CD14-positive monocyte (primary cell): ENCODE measurements around the gene OAF. TPM values are rescaled to one million over a fixed set of nuclear protein-coding genes. Genes with fewer than 3 reads are reported as not detected.

Experiments
- DNase-seq, 3 donors: peaks; one replicate each; pipeline ENCODE4 v3.0.0-alpha.2; 2011 to 2022
- H2AFZ ChIP-seq: 2 replicates; pipeline ENCODE4 v1.6.0; 2012; ENCODE audit warnings: mild to moderate bottlenecking, low read depth, low read length, inconsistent platforms; ENCODE audit not compliant: insufficient read depth, poor library complexity, severe bottlenecking
- H3K27ac ChIP-seq, 2 donors: 1 replicate in 1 of 2; 2 replicates in 1 of 2; pipeline ENCODE4 v1.5.1; 2012 to 2013; ENCODE audit warnings: low read length in 2 of 2, control low read depth in 1 of 2, inconsistent platforms in 1 of 2, low read depth in 1 of 2, mild to moderate bottlenecking in 1 of 2
- H3K27me3 ChIP-seq, 2 donors: one replicate each; pipeline versions ENCODE4 v1.6.0 to v1.6.1; 2011 to 2013; ENCODE audit warnings: low read length in 2 of 2; ENCODE audit not compliant: control insufficient read depth in 2 of 2, insufficient read depth in 2 of 2
- H3K36me3 ChIP-seq, 2 donors: replicated peaks in 1 of 2; 1 replicate in 1 of 2; 2 replicates in 1 of 2; pipeline versions ENCODE4 v1.5.1 to v1.6.1; 2012 to 2013; ENCODE audit warnings: low read length in 2 of 2, control low read depth in 1 of 2, inconsistent platforms in 1 of 2, mild to moderate bottlenecking in 1 of 2; ENCODE audit not compliant: insufficient read depth in 2 of 2, control insufficient read depth in 1 of 2
- H3K4me1 ChIP-seq, 2 donors: 1 replicate in 1 of 2; 2 replicates in 1 of 2; pipeline versions ENCODE4 v1.5.1 to v1.6.1; 2012 to 2013; ENCODE audit warnings: low read length in 2 of 2, control low read depth in 1 of 2, inconsistent platforms in 1 of 2, mild to moderate bottlenecking in 1 of 2, moderate library complexity in 1 of 2; ENCODE audit not compliant: insufficient read depth in 2 of 2, control insufficient read depth in 1 of 2
- H3K4me2 ChIP-seq: replicated peaks from 2 replicates; pipeline ENCODE3; 2012; ENCODE audit warnings: low read length, moderate library complexity, mild to moderate bottlenecking; ENCODE audit not compliant: poor library complexity, severe bottlenecking; ENCODE audit errors: extremely low read depth
- H3K4me3 ChIP-seq, 3 experiments: fragments of 200-600 bp in 1 of 3; sonication (generic) in 1 of 3; replicated peaks in 1 of 3; 1 replicate in 2 of 3; 2 replicates in 1 of 3; pipeline ENCODE4 v1.5.1; 2011 to 2013; ENCODE audit warnings: low read length in 3 of 3, mild to moderate bottlenecking in 3 of 3, control low read depth in 2 of 3, low read depth in 2 of 3, inconsistent platforms in 1 of 3, moderate library complexity in 1 of 3
- H3K79me2 ChIP-seq: 2 replicates; pipeline ENCODE4 v1.6.0; 2012; ENCODE audit warnings: mild to moderate bottlenecking, control low read depth, inconsistent platforms, low read length, moderate library complexity; ENCODE audit not compliant: insufficient read depth
- H3K9ac ChIP-seq: 2 replicates; pipeline ENCODE4 v1.6.0; 2017; ENCODE audit warnings: low read length, mild to moderate bottlenecking; ENCODE audit not compliant: insufficient read depth, poor library complexity, severe bottlenecking
- H3K9me3 ChIP-seq, 2 donors: replicated peaks in 1 of 2; 1 replicate in 1 of 2; 2 replicates in 1 of 2; pipeline versions ENCODE4 v1.5.1 to v1.6.1; 2012 to 2013; ENCODE audit warnings: low read length in 2 of 2, control low read depth in 1 of 2; ENCODE audit not compliant: control insufficient read depth in 1 of 2, insufficient read depth in 1 of 2
- H4K20me1 ChIP-seq: 2 replicates; pipeline ENCODE4 v1.6.0; 2012; ENCODE audit warnings: mild to moderate bottlenecking, low read length, control low read depth, moderate library complexity; ENCODE audit not compliant: insufficient read depth
- H3K27ac Mint-ChIP-seq, 7 donors: one replicate each; pipeline ENCODE4 v1.8.0; 2020; ENCODE audit warnings: mild to moderate bottlenecking in 7 of 7, mixed read lengths in 7 of 7, moderate library complexity in 6 of 7, inconsistent platforms in 2 of 7
- H3K27me3 Mint-ChIP-seq, 3 donors: one replicate each; pipeline ENCODE4 v1.8.0; 2021 to 2022; ENCODE audit warnings: low read depth in 3 of 3, mild to moderate bottlenecking in 3 of 3, mixed read lengths in 3 of 3, moderate library complexity in 3 of 3, inconsistent platforms in 1 of 3
- H3K36me3 Mint-ChIP-seq, 2 donors: one replicate each; pipeline ENCODE4 v1.8.0; 2020; ENCODE audit warnings: mixed read lengths in 2 of 2, inconsistent platforms in 1 of 2, mild to moderate bottlenecking in 1 of 2
- H3K4me1 Mint-ChIP-seq: one replicate; pipeline ENCODE4 v1.8.0; 2020; ENCODE audit warnings: mild to moderate bottlenecking, mixed read lengths
- H3K4me3 Mint-ChIP-seq, 2 donors: one replicate each; pipeline ENCODE4 v1.8.0; 2020; ENCODE audit warnings: mild to moderate bottlenecking in 2 of 2, mixed read lengths in 2 of 2, moderate library complexity in 1 of 2
- H3K9me3 Mint-ChIP-seq, 7 donors: one replicate each; pipeline ENCODE4 v1.8.0; 2020 to 2022; ENCODE audit warnings: mixed read lengths in 7 of 7, mild to moderate bottlenecking in 6 of 7, moderate library complexity in 6 of 7, inconsistent platforms in 2 of 7
- CTCF ChIP-seq: fragments of 200-600 bp; IDR thresholded peaks from one replicate; pipeline ENCODE4 v1.8.0; 2022; ENCODE audit warnings: antibody characterized with exemption, mild to moderate bottlenecking
- WGBS: methylation state at CpG from one replicate; pipeline ENCODE4 v1.1.5; 2013; ENCODE audit warnings: missing lambda C conversion rate; ENCODE audit not compliant: insufficient coverage; 5-methylcytosine and 5-hydroxymethylcytosine counted together
- intact Hi-C, 2 donors: fragments of 100-400 bp; cut with micrococcal nuclease; formaldehyde crosslinking; loops; one replicate each; pipeline versions ENCODE4 v1.15.0 to v1.15.1; 2023
- polyA plus RNA-seq, 3 donors: library from polyadenylated mRNA; depleted of rRNA in 1 of 3; unstranded in 2 of 3; stranded (reverse) in 1 of 3; fragments of 300-500 nt in 2 of 3; fragments of >200 nt in 1 of 3; fragmentation: Illumina TruSeq in 2 of 3; gene quantifications; 1 replicate in 2 of 3; 2 replicates in 1 of 3; pipeline ENCODE4 v1.2.3, GENCODE V29; 2012 to 2021

Gene OAF
- polyA plus RNA-seq, 3 donors: 31.5 to 57.2 (median 49.2) TPM

- Histone ChIP-seq H4K20me1 (no peaks in the 10 kb centered on the region), H3K4me2 (no peak overlapping the region), H3K4me3 (no peak overlapping the region), H2AFZ (no peak overlapping the region), H3K79me2 (no peaks in the 10 kb centered on the region), H3K27ac (no peak overlapping the region), H3K9me3 (no peaks in the 10 kb centered on the region), H3K9ac (no peak overlapping the region), H3K4me1 (no peaks in the 10 kb centered on the region), H3K36me3 (no peaks in the 10 kb centered on the region), H3K27me3 (no peaks in the 10 kb centered on the region)
- no peak for DNase-seq
- no peak overlapping the region for H3K27ac Mint-ChIP-seq
- peaks cover 8 to 32% (median 18%) of the 10 kb centered on the region in 3 donors for H3K27me3 Mint-ChIP-seq
- H3K36me3 Mint-ChIP-seq: no peaks in the 10 kb centered on the region
- no peak for TF ChIP-seq CTCF
- intact Hi-C loops: no loop called here
- peaks cover 3% of the 10 kb centered on the region for H3K4me1 Mint-ChIP-seq
- no peaks in the 10 kb centered on the region for H3K9me3 Mint-ChIP-seq
- H3K4me3 Mint-ChIP-seq: no peak overlapping the region
- 94% methylated on average over 5 of the region's 9 CpGs for WGBS
Observed at GRCh38 chr11:120197977-120198376, 12.9 kb upstream of the OAF start.

GRCh38 chr11:120198403-120198786 lies 12.4 kb upstream of the OAF start:
- Histone ChIP-seq H2AFZ (no peak overlapping the region), H3K36me3 (no peaks in the 10 kb centered on the region), H3K9me3 (no peaks in the 10 kb centered on the region), H3K9ac (no peak overlapping the region), H3K27ac (no peak overlapping the region), H4K20me1 (no peaks in the 10 kb centered on the region), H3K4me1 (no peaks in the 10 kb centered on the region), H3K4me2 (no peak overlapping the region), H3K4me3 (no peak overlapping the region), H3K27me3 (no peaks in the 10 kb centered on the region), H3K79me2 (no peaks in the 10 kb centered on the region)
- no peak for DNase-seq
- H3K4me1 Mint-ChIP-seq: peaks cover 3% of the 10 kb centered on the region
- no peaks in the 10 kb centered on the region for H3K9me3 Mint-ChIP-seq
- 89% methylated on average over 4 of the region's 5 CpGs for WGBS
- no peak for TF ChIP-seq CTCF
- H3K36me3 Mint-ChIP-seq: no peaks in the 10 kb centered on the region
- peak overlapping the region in 1 of 7 donors; percentile 6 for H3K27ac Mint-ChIP-seq
- intact Hi-C loops: no loop called here
- no peak overlapping the region for H3K4me3 Mint-ChIP-seq
- peaks cover 8 to 32% (median 18%) of the 10 kb centered on the region in 3 donors for H3K27me3 Mint-ChIP-seq
